ENCODE results near the gene LMBRD2.

DNA sequence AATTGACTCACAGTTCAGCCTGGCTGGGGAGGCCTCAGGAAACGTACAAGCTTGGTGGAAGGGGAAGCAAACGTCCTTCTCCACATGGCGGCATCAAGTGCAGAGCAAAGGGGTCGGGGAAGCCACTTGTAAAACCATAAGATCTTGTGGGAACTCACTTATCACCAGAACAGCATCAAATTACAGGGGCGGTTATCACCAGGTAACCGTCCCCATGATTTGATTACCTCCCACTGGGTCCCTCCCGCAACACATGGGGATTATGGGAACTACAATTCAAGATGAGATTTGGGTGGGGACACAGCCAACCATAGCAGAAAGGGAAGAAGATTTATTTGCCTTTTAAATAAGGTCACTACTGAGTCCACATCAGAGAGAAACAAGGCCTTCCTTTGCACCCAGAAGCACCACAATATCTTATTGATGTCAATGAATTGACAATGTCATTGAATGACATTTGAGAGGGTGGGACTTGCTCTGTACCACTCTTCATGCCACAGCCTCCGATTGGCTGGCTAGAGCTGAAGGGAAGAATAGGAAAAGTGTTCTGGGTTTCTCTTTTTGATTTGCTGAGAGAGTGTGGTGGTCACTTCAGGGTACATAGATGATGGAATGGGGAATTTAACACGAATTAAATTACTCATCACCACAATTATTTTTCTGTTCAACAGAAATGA lies 11.3 kb upstream of the LMBRD2 start:
- no peak for TF ChIP-seq GATA2 (CRISPR knock-in tag; IDR thresholded peaks at IDR 0.05)
- TF ChIP-seq, protein P1, sequence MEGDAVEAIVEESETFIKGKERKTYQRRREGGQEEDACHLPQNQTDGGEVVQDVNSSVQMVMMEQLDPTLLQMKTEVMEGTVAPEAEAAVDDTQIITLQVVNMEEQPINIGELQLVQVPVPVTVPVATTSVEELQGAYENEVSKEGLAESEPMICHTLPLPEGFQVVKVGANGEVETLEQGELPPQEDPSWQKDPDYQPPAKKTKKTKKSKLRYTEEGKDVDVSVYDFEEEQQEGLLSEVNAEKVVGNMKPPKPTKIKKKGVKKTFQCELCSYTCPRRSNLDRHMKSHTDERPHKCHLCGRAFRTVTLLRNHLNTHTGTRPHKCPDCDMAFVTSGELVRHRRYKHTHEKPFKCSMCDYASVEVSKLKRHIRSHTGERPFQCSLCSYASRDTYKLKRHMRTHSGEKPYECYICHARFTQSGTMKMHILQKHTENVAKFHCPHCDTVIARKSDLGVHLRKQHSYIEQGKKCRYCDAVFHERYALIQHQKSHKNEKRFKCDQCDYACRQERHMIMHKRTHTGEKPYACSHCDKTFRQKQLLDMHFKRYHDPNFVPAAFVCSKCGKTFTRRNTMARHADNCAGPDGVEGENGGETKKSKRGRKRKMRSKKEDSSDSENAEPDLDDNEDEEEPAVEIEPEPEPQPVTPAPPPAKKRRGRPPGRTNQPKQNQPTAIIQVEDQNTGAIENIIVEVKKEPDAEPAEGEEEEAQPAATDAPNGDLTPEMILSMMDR (IDR thresholded peaks at IDR 0.05) = no peak
- TF ChIP-seq MXI1 (IDR thresholded peaks at IDR 0.05; ENCODE audit: low read depth, low read length) = no peak
- no peak for TF ChIP-seq EP300 (IDR thresholded peaks at IDR 0.05; ENCODE audit: borderline replicate concordance in 1 of 2, low read depth in 1 of 2, low read length in 1 of 2)
- TF ChIP-seq, protein P2, sequence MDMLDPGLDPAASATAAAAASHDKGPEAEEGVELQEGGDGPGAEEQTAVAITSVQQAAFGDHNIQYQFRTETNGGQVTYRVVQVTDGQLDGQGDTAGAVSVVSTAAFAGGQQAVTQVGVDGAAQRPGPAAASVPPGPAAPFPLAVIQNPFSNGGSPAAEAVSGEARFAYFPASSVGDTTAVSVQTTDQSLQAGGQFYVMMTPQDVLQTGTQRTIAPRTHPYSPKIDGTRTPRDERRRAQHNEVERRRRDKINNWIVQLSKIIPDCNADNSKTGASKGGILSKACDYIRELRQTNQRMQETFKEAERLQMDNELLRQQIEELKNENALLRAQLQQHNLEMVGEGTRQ (IDR thresholded peaks at IDR 0.05; ENCODE audit: borderline replicate concordance, low read depth, low read length) = no peak
- no peak for TF ChIP-seq GABPA (IDR thresholded peaks at IDR 0.05; ENCODE audit: low read depth)
- TF ChIP-seq POLR2AphosphoS5 (IDR thresholded peaks at IDR 0.05; ENCODE audit: low read depth, low read length) = no peak
- TF ChIP-seq, protein P3, sequence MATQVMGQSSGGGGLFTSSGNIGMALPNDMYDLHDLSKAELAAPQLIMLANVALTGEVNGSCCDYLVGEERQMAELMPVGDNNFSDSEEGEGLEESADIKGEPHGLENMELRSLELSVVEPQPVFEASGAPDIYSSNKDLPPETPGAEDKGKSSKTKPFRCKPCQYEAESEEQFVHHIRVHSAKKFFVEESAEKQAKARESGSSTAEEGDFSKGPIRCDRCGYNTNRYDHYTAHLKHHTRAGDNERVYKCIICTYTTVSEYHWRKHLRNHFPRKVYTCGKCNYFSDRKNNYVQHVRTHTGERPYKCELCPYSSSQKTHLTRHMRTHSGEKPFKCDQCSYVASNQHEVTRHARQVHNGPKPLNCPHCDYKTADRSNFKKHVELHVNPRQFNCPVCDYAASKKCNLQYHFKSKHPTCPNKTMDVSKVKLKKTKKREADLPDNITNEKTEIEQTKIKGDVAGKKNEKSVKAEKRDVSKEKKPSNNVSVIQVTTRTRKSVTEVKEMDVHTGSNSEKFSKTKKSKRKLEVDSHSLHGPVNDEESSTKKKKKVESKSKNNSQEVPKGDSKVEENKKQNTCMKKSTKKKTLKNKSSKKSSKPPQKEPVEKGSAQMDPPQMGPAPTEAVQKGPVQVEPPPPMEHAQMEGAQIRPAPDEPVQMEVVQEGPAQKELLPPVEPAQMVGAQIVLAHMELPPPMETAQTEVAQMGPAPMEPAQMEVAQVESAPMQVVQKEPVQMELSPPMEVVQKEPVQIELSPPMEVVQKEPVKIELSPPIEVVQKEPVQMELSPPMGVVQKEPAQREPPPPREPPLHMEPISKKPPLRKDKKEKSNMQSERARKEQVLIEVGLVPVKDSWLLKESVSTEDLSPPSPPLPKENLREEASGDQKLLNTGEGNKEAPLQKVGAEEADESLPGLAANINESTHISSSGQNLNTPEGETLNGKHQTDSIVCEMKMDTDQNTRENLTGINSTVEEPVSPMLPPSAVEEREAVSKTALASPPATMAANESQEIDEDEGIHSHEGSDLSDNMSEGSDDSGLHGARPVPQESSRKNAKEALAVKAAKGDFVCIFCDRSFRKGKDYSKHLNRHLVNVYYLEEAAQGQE (IDR thresholded peaks at IDR 0.05; ENCODE audit: low read depth, low read length) = no peak
- TF ChIP-seq TEAD4 (IDR thresholded peaks at IDR 0.05; ENCODE audit: borderline replicate concordance, insufficient read depth) = no peak
- TF ChIP-seq TAF1 (IDR thresholded peaks at IDR 0.05; ENCODE audit: borderline replicate concordance, low read depth, low read length) = no peak
- no peak for TF ChIP-seq CHD2 (IDR thresholded peaks at IDR 0.05; ENCODE audit: low read length, partially characterized antibody)
- TF ChIP-seq RCOR1 (IDR thresholded peaks at IDR 0.05; ENCODE audit: low read length) = no peak
- TF ChIP-seq, protein P4, sequence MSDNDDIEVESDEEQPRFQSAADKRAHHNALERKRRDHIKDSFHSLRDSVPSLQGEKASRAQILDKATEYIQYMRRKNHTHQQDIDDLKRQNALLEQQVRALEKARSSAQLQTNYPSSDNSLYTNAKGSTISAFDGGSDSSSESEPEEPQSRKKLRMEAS (IDR thresholded peaks at IDR 0.05; ENCODE audit: low read depth) = no peak
- TF ChIP-seq EZH2phosphoT487 (IDR thresholded peaks at IDR 0.05; ENCODE audit: borderline replicate concordance, low read depth) = no peak

Data from SK-N-SH (cell line).